Ovary (tissue), 3 donors: ENCODE results near the gene HOXB9.

Experiments used
- CTCF ChIP-seq, 3 donors: fragments of 450-650 bp in 2 of 3; fragments of 200-600 bp in 1 of 3; IDR thresholded peaks; one replicate each; pipeline versions ENCODE4 v1.5.1 to v1.8.0; 2016 to 2022; ENCODE audit warnings: antibody characterized with exemption in 3 of 3, mild to moderate bottlenecking in 1 of 3
- EP300 ChIP-seq: sonication (generic); formaldehyde crosslinking; IDR thresholded peaks from one replicate; pipeline ENCODE4 v1.6.1; 2017; ENCODE audit warnings: antibody characterized with exemption
- POLR2A ChIP-seq: fragments of 450-650 bp; IDR thresholded peaks from one replicate; pipeline ENCODE4 v1.6.1; 2017; ENCODE audit warnings: antibody characterized with exemption, mild to moderate bottlenecking, moderate library complexity
- donor health status: DM: no; HTN: no; CAD: no.

DNA sequence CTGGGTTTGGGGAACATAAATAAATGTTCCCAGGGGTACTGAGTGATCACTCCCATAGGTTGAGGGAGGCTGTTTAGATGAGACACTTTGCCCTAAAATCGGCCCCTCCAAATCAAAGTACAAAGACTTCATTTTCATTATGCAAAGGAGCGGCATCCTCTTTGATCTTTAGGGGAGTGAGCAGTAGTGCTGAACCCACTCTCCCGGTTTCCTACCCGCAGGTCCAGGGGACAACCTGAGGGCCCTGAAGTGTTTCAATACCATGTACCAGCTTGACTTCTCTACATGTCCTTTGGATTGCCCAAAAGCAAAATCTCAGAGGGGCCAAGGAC lies 25.0 kb downstream of the HOXB9 start:
- no peak for TF ChIP-seq EP300
- TF ChIP-seq CTCF (IDR thresholded peaks at IDR 0.05), result no peak
- TF ChIP-seq POLR2A, result no peak
